HG03460 (cell line): ENCODE results near the gene TMX1.

Source experiments
- ATAC-seq: cut with Tn5 transposase; IDR thresholded peaks from one replicate; pipeline ENCODE4 v1.9.1; 2021; ENCODE audit not compliant: unreplicated experiment

The TMX1 gene

DNA sequence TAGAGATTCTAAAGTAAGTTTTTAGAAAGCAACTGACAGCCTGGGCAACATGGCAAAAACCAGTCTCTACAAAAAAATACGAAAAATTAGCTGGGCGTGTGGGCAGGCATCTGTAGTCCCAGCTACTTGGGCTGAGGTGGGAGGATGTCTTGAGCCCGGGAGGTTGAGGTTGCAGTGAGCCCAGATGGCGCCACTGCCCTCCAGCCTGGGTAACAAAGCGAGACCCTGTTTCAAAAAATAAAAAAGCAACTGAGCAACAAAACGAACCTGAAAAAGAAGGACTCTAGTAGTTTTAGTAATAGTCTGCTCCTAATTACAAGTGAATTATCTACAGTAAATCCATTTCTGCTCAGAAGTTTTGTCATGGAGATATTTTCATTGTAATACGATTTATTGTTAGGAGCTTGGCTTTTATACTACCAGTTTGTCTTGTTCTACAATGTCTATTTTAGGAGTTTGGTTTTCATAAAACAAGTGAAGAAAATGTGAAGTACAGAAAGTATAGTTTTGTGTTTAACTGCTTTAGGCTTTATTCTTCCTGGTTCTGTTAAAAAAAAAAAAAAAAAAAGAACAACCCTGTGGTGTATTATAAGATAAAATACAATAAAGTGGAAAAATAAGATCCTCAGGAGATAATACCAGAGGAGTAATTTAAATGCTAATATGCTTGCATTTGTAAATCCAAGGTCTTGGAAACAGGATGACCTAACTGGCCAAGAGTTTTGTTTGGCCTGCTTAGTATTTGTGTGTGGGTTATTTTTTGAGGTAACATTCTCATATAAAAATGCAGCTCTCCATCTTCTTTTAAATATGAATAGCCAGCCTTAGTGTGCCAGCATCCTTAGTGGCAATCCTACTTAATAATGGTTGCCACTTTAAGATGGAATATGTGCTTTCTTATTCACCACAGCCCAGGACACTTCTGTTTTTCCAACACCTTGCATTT, 2.8 kb downstream of the TMX1 start:
- no peak for ATAC-seq

DNA sequence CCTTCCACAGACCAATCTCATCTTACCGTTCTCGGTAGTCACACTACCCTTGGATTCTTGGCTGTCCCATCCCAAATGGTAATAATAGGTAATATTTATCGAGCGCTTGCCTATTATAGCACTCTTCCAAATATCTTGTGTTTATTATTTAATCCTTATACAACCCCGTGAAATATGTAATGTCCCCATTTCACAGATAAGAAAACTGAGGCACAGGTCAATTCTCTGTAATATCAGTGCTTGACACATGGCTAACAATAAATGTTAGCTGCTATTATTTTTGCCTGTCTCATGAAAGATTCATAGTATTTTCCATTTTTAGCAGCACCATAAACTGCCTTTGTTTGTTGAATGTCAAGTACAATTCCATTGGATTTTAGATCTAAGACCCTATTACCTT, 4.5 kb downstream of the TMX1 start:
- no peak for ATAC-seq

DNA sequence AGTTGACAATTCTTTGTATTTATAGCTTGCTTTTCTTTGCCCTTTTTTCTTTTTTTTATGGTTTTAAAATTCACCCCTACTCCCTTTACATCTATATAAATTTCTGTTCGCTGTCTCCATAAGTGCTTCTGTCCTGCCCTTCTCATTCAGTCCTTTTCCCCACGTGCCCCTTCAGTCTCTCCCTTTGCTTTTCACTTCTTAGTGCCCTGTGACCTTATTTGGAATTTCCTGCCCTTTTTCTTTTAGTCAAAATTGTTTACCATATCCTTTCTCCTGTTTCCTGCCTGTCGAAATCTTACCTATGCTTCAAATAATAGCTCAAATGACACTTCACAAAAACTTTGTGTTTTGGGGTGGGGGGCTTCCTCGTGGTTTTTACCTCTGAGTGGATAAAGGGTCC, 6.0 kb downstream of the TMX1 start:
- no peak for ATAC-seq

DNA sequence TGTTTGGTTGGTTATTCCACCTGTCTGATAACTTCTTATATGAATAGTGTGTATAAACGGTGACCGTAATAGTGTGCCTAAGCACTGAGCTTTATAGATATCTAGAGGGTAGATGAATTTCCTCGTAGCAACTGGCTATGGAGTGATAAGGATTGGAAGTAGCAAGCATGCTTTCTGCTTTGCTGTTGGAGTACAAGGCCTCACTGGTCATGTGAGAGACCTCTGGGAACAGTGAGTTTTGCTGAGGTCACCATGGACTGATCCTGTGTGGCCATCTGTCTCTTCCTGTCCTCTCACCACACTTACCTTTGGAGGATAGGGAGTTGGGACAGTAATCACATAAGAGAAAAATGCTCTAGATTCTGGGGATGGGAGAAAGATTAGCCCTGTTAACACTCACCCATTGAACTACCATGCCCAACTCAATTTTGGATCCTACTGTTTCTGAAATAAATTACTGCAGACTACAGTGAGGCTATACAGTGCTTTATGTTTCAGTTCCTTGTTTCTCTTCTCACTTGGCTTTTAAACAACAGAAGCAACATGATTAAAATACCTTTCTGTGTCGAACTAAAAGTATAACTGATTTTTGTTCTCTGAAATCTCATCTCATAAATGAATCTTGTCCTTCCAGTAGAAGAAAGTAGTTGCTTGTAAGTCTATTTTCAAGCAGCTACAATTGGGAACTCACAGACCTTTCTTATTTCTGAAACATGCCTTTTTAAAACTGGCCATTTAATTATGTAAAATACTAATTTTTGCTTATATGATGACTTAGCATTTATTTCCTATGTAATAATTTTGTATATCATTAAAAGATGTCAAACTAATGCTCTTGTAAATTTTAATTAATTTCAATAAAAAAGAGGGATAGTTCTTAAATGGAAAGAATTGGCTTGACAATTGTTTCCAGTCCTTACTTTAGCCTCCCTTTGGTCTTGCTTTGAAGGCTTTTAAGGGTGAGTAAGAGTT, 8.3 kb downstream of the TMX1 start:
- peak; percentile 78 for ATAC-seq

DNA sequence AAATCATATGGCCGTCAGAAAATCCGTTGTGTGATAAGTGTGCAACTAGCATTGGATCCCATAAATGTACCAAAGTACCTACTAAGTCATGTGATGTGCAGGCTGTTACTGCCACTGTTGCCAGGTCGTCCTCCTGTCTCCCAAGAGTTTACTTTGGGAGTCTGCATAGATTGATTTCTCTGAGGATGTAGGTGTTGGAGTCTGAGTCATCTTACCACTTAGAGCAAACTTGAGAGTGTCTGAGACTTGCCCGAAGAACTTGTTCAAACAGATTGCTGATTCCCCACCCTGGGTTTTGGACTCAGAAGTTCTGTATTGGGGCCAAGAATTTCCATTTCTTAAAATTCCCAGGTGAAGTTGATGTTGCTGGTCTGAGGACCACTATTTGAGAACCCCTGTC, 11.4 kb downstream of the TMX1 start:
- no peak for ATAC-seq

DNA sequence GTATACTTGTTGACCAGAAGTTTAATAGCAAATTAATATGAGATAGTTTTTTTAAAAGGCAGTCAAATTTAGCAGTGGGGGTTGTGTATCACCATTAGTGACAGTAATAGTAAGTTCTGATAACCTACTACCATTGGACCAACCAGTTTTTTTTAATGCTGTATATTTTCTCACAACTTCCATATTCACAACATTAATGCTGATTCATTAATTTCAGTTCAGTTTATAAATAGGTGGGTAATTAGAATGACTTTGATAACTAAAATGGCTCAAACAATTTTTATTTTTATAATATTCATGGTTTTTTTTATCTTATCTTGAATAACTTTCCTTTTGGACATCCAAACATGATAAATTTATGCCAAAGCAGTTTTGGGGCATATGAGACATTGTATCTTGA, 13.8 kb downstream of the TMX1 start:
- ATAC-seq = no peak

DNA sequence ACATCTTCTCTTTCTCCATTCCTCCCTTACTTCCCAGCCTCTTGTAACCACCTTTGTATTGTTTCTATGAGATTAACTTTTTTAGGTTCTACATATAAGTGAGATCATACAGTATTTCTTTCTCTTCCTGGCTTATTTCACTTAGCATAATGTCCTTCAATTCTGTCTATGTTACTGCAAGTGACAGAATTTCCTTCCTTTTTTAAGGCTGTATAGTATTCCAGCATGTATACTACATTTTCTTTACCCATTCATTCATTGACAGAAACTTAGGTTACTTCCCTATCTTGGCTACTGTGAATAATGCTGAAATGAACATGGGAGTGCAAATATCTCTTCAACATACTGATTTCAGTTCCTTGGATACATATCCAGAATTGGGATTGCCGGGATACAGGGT, 18.2 kb downstream of the TMX1 start:
- ATAC-seq = no peak

DNA sequence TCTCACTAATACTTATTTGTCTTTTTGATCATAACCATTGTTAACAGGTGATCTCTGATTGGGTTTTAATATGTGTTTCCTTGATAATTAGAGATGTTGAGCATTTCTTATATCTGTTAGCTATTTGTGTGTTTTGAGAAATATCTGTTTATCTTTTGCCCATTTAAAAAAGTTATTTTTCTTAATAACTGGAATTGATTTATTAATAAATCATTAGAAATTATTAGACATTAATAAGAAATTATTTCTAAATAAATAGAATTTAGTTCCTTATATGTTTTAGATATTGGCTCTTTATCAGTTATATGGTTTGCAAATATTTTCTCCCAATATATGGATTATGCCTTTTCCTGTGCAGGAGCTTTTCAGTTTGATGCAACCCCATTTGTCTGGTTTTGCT, 18.7 kb downstream of the TMX1 start:
- no peak for ATAC-seq

DNA sequence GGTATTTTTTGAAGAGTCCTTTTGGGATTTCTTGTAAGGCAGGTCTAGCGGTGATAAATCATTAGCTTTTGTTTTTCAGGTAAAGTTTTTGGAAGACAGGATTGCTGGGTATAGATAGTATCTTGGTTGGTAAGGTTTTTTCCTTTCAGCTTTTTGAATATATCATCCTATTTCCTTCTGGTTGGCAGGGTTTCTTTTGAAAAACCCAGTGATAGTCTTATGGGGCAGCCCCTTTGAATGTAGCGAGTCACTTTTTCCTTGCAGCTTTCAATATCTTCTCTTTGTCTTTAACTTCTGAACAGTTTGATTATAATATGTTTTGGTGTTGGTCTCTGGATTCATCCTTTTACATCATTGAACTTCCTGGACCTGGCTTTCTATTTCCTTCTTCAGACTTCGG, 20.2 kb downstream of the TMX1 start:
- ATAC-seq = no peak

DNA sequence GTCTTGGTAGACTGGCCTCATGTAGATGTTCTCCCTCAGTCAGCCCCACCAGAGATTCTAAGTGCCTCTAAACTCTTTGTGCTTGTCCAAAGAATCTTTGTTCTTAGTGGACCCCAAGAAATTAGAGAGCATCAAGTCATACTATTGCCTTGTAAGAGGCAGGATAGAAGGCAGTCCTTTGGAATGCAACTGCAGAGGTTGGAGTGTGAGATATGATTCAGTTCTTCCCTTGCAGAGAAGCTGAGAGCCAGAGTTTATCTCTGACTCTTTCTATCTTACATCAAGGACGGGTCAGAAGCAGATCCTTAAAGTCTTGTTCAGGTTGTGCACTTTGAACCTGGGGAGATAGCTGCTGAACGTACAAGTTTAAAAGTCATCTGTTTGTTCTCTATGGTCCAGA, 21.1 kb downstream of the TMX1 start:
- no peak for ATAC-seq

DNA sequence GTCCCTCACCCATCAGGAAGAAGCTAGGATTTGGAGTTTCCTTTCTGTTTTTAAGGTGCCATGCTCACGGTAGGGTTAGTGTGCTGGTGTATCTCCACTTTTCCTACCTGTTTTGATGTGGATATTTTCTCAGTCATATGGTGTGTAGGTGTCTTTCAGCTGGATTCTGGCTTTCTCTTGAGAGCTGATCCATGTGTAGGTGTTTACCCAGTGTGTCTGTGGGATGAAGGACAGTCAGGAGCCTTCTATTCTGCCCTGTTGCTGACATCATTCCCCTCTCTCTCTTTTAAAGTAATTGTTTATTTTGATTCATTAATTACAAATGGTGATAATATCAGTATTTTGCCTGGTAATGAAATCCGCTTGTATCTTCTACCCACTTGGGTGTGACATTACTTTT, 22.8 kb downstream of the TMX1 start:
- no peak for ATAC-seq

DNA sequence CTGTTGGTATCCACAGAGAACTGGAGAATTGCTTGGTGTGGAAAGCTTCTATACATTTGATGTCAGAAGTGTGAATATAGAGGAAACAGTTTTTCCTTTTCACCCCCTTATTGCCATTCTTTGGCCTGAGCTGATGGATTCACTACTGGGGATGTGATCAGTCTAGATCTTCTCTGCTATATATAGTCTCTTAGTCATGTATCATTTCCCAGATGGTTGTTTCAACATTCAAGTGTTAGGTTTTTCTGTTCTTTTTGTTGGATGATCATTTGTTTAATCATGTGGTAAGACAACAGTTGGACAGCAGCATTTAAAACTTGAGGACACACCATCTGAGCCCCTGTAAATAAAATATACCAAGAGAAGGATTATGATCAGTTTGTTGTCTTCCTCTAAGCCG, 29.6 kb downstream of the TMX1 start:
- no peak for ATAC-seq

DNA sequence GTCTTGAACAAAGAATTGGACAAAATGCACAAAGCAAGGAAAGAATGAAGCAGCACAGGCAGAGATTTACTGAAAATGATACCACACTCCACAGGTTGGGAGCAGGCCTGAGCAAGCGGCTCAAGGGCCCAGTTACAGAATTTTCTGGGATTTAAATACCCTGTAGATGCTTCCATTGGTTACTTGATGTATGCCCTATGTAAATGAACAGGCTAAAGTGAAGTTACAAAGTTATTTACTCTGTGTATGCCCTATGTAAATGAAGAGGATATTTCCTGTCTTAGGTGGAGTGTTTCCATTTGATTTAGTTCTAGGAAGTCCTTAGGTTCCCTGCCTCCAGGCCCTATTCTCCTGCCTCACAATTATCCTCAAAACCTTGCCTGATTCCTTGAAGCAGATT, 36.6 kb downstream of the TMX1 start:
- ATAC-seq = no peak

DNA sequence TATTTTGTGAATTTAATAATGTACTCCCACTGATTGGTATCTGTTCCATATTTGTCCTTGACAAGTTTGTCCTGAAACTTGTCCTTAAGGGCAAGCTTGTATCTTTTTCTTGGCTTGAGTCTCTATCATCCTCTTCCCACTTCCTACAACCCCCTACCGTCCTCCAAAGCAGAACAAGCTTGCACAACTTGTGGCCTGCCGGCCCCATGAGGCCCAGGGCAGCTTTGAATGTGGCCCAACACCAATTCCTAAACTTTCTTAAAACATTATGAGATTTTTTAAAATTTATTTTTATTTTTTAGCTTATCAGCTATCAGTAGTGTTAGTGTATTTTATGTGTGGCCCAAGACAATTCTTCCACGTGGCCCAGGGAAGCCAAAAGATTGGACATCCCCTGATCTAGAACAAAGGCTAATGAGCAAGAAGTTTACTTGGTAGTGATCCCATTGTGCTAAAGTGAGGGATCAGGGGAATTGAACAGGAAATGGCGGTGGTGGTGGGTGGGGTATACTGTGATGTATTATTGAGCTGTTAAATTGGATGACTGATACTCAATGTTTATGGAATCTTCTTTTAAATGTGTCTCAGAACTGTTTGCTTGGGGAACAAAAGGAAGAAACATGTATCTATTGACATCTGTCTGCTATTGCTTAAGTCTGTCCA, 37.8 kb downstream of the TMX1 start:
- no peak for ATAC-seq

DNA sequence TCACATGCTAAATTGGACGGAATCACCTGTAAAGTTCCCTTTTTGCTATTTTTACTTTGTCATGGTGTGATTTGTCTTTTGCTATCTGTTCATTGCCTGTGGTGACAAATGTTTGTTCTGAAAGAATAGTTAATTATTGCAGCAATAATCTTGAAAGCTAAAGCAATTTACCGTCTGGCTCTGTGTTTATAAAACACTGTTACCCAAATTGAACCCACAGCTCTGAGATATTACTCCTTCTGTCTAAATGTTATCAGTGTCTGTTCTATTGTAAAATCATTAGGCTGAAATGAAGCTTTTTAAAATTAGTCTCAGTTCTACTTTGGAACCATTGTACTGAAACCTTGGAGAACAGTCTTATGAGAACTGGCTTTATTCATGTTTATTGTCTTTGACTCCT, 42.5 kb downstream of the TMX1 start:
- no peak for ATAC-seq

DNA sequence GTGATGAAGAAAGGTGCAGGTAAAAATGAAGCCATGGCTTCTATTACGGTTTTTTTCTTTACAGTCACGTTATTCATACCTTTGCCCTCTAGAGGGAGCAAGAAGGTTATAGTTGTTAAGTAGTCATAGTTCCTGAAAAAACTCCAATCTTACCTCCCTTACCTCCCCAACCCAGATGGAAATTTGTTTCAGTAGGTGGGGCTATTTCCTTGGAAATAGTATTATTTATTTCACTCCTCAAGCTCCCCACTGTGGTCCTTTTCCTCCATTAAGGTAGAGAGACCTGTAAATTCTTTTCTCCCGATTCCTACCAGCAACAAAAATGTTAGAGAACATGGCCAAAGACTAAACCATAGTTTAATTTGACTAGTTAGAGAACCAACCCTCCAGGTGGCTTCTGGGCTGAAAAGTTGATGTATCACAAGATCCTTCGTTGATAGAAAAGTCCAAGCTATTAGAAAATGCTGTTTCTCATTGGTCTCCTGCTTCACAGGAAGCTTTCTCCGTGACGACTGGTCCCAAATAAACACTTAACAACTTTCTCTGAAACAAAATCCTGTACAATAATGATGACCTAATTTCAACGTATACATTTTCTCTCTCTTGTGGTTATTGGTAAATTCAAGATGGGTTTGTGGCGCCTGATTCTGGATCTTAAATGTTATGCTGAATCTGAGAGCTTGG, 43.5 kb downstream of the TMX1 start:
- no peak for ATAC-seq

DNA sequence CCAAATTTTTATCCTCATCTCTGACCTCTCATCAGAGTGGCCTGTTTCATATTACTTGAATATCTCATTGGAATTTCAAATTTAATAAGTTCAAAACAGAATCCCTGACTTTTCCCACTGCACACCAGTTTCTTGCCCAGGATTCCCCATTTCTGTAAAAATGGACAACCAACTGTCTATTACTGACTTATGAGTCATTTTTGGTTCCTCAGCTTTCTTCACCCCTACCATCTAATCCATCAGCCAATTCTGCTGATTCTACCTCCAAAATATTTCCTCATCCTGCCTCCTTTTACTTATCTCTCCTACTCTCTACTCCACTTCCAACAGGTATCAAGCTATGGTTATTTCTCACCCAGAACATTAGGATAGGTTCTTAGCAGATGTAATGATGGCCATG, 44.2 kb downstream of the TMX1 start:
- no peak for ATAC-seq

DNA sequence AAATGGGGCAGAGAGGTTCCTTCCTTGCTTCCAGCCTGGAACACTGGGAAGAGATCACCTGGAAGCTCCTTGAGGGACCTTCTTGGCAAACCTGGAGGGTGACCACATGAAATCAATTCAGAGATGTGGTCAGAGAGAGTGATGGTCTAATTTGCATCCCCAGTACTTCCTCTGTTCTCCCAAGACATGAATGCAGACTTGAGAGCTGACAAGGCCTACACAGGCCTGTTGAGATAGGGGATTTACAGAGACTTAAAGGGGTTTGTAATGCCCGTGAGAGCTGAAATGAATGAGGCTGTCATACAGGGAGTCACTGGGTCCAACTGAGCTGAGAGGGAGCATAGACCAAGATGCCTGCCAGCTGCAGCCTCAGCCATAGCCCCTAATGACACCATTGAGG, 45.1 kb downstream of the TMX1 start:
- ATAC-seq = peak; percentile 81

DNA sequence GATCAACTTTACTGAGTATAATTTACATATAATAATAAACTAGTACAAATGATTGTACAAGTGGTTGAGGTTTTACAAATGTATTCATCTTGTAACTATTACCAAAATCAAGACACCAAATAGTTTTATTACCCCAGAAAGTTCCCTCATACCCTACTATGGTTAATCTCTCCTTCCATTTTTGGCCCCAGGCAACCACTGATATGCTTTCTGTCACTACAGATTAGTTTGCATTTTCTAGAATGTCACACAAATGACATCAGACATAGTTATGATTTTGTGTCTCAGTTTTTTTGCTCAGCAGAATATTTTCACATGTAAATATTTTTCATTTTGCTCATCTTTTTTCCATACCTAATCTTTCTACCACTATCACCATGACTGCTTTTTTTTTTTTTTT, 49.1 kb downstream of the TMX1 start:
- no peak for ATAC-seq

DNA sequence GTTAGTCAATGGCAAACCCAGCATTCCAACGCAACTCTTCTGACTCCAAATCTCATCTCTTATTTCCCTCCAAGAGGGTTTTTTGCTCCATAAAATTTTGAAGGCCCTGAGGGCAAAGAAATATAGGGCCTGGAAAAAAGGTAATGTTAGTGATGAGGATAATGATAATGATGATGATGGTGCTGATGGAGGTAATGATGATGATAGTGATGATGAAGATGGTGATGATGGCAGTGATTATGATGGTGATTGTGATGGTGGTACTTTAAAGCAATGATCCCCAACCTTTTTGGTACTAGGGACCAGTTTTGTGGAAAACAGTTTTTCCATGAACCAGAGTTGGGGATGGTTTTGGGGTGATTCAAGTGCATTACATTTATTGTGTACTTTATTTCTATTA, 50.1 kb downstream of the TMX1 start:
- ATAC-seq = no peak

DNA sequence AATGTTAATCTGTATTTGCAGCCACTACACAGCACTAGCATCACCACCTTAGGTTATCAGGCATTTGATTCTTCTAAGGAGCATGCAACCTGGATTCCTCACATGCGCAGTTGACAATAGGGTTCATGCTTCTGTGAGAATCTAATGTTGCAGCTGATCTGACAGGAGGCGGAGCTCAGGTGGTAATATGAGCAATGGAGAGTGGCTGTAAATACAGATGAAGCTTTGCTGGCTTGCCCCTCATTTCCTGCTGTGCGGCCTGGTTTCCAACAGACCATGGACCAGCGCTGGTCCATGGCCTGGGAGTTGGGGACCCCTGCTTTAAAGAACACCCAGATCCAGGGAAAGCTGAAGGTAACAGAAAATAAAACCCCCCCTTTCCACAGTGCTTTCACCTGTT, 51.0 kb downstream of the TMX1 start:
- no peak for ATAC-seq
